Ishikawa (cell line): ENCODE measurements around the gene CGA.

Experiments used
- CEBPB ChIP-seq: IDR thresholded peaks from 2 replicates; pipeline ENCODE4 v1.6.1; 2012
- CREB1 ChIP-seq: IDR thresholded peaks from 2 replicates; pipeline ENCODE4 v1.6.1; 2012; ENCODE audit warnings: low read depth
- EGR1 ChIP-seq: IDR thresholded peaks from 2 replicates; pipeline ENCODE4 v1.6.1; 2012
- EP300 ChIP-seq: IDR thresholded peaks from 2 replicates; pipeline ENCODE4 v1.6.1; 2012; ENCODE audit warnings: borderline replicate concordance
- FOXM1 ChIP-seq: IDR thresholded peaks from 2 replicates; pipeline ENCODE4 v1.6.1; 2012; ENCODE audit warnings: low read depth, borderline replicate concordance
- NFIC ChIP-seq: IDR thresholded peaks from 2 replicates; pipeline ENCODE4 v1.6.1; 2012
- RAD21 ChIP-seq: IDR thresholded peaks from 2 replicates; pipeline ENCODE4 v1.6.1; 2012; ENCODE audit warnings: low read depth
- TAF1 ChIP-seq: IDR thresholded peaks from 2 replicates; pipeline ENCODE4 v1.6.1; 2012; ENCODE audit warnings: low read depth, mild to moderate bottlenecking
- TCF12 ChIP-seq: IDR thresholded peaks from 2 replicates; pipeline ENCODE4 v1.6.1; 2012; ENCODE audit warnings: low read depth
- TEAD4 ChIP-seq: IDR thresholded peaks from 2 replicates; pipeline ENCODE4 v1.6.1; 2012
- YY1 ChIP-seq: IDR thresholded peaks from 2 replicates; pipeline ENCODE4 v1.6.1; 2012; ENCODE audit warnings: low read depth
- ZBTB7A ChIP-seq: IDR thresholded peaks from 2 replicates; pipeline ENCODE4 v1.6.1; 2012; ENCODE audit warnings: low read depth
- TF ChIP-seq, protein P1 (sequence below): IDR thresholded peaks from 2 replicates; pipeline ENCODE4 v1.6.1; 2012; ENCODE audit warnings: low read depth, mild to moderate bottlenecking
- TF ChIP-seq, protein P2 (sequence below): IDR thresholded peaks from 2 replicates; pipeline ENCODE4 v1.6.1; 2012
- TF ChIP-seq, protein P3 (sequence below): IDR thresholded peaks from 2 replicates; pipeline ENCODE4 v1.6.1; 2012

CGA gene

DNA sequence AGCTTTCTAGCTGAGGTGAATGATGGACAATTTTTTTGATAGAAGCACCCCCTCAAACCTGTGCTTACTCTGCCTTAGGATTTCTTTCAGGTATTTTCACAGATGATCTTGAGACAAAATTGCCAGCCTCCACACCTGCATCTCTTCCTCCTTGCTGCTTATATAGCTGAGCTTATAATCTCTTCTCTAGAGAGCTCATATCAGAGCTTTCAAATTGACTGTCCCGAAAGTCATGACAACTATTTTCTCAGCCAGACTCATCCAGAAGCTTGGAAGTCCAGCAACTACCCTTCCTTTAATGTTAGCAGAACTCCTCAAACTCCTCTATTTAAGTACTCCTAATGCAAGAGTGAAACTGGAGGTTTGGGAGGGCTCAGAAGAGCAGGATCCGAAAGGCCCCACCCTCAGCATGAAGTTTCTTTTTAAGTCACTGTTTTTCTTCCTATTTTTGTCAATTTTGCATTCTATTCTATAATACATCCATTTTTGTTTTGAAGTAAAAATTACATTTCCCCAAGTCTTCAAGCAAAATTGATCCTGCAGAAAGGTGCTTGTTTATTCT lies 12.7 kb downstream of the CGA start:
- TF ChIP-seq EP300 (no peak), TAF1 (no peak), YY1 (no peak), EGR1 (no peak), CEBPB (no peak), RAD21 (no peak), ZBTB7A (no peak), NFIC (no peak), TCF12 (no peak), FOXM1 (no peak), TEAD4 (no peak), CREB1 (no peak)
- TF ChIP-seq, protein P1, sequence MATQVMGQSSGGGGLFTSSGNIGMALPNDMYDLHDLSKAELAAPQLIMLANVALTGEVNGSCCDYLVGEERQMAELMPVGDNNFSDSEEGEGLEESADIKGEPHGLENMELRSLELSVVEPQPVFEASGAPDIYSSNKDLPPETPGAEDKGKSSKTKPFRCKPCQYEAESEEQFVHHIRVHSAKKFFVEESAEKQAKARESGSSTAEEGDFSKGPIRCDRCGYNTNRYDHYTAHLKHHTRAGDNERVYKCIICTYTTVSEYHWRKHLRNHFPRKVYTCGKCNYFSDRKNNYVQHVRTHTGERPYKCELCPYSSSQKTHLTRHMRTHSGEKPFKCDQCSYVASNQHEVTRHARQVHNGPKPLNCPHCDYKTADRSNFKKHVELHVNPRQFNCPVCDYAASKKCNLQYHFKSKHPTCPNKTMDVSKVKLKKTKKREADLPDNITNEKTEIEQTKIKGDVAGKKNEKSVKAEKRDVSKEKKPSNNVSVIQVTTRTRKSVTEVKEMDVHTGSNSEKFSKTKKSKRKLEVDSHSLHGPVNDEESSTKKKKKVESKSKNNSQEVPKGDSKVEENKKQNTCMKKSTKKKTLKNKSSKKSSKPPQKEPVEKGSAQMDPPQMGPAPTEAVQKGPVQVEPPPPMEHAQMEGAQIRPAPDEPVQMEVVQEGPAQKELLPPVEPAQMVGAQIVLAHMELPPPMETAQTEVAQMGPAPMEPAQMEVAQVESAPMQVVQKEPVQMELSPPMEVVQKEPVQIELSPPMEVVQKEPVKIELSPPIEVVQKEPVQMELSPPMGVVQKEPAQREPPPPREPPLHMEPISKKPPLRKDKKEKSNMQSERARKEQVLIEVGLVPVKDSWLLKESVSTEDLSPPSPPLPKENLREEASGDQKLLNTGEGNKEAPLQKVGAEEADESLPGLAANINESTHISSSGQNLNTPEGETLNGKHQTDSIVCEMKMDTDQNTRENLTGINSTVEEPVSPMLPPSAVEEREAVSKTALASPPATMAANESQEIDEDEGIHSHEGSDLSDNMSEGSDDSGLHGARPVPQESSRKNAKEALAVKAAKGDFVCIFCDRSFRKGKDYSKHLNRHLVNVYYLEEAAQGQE = no peak
- TF ChIP-seq, protein P2, sequence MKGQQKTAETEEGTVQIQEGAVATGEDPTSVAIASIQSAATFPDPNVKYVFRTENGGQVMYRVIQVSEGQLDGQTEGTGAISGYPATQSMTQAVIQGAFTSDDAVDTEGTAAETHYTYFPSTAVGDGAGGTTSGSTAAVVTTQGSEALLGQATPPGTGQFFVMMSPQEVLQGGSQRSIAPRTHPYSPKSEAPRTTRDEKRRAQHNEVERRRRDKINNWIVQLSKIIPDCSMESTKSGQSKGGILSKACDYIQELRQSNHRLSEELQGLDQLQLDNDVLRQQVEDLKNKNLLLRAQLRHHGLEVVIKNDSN = no peak
- TF ChIP-seq, protein P3, sequence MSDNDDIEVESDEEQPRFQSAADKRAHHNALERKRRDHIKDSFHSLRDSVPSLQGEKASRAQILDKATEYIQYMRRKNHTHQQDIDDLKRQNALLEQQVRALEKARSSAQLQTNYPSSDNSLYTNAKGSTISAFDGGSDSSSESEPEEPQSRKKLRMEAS = no peak

DNA sequence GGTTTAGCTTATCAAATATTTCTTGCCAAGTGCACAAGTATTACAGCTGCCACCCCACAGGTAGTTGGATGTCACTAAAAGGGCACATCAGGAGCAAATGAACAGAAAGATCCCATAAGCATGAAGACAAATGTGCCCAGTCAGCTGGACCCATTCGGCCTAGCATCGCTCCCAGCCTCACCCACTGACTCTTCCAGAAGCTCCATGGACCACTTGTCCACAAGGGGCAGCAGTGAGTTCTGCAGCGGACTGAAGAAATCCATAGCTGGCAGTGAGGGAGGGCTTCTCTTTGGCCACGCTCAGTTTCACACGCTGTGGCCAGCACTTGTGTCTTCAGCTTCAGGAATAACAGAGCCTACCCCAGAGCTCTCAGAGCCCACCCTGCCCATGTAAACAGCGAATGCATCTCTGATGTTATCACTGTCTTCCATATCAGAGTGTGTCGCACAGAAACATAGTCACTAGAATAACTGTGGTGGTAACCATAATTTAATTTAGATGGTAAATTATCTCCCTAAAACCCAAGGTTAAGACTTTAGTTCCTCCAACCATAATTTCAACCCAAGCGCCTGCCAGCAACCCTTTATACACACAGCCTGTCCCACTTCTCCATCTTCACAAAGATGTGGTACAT lies 15.8 kb downstream of the CGA start:
- TF ChIP-seq CEBPB = no peak
- peak; percentile 56 for TF ChIP-seq RAD21

DNA sequence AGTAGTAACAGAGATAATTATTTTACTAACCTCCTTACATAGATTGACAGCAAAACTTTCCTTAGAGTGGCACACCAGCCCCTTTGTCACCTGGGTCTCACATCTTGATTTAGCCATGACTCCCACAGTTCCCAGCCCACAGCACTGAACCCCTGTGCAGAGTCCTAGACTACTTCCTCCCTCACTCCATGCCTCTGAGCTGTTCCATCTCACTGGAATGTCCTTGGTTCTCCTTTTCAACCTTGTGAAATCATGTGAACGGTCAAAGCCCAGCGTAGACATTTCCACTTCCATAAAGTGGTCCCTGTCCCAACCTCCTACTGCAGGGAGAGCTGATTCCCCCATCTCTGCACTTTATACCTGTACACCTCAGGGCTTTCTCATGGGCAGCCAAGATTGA lies 19.7 kb downstream of the CGA start:
- TF ChIP-seq TEAD4 (no peak), TCF12 (no peak), EP300 (no peak), ZBTB7A (no peak), TAF1 (no peak), NFIC (no peak), EGR1 (no peak), RAD21 (no peak), FOXM1 (no peak), YY1 (no peak), CREB1 (no peak), CEBPB (no peak)
- TF ChIP-seq, protein P2 = no peak
- TF ChIP-seq, protein P1 = no peak
- TF ChIP-seq, protein P3 = no peak

DNA sequence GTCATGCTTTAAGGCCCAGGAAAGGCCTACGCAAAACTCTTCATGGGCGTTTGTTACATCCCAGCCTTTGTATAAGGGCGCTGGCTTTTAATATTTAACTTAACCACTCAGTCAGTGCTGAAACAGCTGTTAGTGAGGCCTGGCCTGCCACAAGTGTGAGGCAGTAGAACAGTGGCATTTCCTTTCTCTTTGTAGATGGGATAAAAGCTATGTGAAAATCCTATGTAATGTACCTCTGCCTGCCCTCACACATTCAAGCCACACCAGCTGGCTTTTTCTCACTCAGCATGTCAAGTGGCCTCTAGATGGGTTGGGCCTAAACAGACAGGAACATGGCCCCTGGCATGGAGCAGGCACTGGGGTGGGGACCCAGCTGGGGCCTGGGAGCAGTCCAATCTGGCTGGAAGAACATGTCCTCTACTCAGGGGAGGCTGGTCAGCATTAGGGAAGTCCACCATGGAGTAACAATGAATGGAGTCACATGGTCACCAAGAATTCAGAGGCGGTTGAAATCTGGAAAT lies 20.7 kb downstream of the CGA start:
- TF ChIP-seq, protein P3 = no peak

DNA sequence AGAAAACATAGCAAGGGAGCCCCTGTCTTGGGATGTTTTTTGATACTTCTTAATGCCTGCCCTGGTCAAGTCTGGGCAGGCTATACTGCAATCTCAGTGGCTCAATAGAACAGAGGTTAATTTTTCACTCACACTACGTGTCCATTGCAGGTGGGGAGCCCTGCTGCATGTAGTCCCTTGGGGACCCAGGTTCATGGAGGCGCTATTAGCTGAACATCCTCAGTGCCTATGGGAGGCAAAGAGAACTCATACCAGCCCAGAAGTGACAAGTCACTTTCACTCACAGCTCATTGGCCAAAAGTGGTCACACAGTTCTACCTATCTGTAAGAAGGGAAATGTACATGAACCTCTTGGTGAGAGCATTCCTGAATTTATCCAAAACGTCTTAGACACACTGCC lies 23.2 kb downstream of the CGA start:
- TF ChIP-seq NFIC (no peak), TCF12 (no peak), CREB1 (no peak)

DNA sequence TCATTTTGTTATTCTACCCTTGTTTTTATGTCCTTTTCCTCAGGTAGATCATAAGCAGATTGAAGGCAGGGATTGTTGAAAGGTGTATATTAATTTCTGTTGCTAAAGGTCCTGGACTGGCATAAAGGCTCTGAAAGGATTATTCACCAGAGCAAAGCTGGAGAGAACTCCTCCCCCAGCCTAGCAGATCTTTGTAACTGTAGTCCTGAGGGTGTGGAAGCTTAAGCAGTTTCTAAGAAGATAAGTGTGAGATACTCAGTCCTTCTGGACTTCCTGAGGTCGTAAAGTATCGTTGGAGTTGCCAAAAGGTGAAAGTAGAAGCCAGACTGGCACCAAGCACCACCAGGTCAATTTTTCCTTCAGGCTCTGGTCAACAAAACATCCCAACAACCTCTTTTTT lies 24.2 kb downstream of the CGA start:
- TF ChIP-seq ZBTB7A = no peak
- TF ChIP-seq, protein P2 = no peak
- no peak for TF ChIP-seq CEBPB
- TF ChIP-seq TAF1 = no peak
- no peak for TF ChIP-seq EP300
- TF ChIP-seq TCF12 = no peak
- TF ChIP-seq YY1 = no peak
- no peak for TF ChIP-seq FOXM1
- TF ChIP-seq, protein P3 = no peak
- TF ChIP-seq EGR1 = no peak
- TF ChIP-seq NFIC = no peak
- no peak for TF ChIP-seq TEAD4
- TF ChIP-seq RAD21 = no peak
- TF ChIP-seq, protein P1 = no peak
- no peak for TF ChIP-seq CREB1
